Measurements from ENCODE around the gene NHERF1. TPM values are rescaled to one million over a fixed set of nuclear protein-coding genes. Genes with fewer than 3 reads are reported as not detected.

The NHERF1 gene
- total RNA-seq, 2 experiments from 2014 or later: 115 to 170 TPM

DNA sequence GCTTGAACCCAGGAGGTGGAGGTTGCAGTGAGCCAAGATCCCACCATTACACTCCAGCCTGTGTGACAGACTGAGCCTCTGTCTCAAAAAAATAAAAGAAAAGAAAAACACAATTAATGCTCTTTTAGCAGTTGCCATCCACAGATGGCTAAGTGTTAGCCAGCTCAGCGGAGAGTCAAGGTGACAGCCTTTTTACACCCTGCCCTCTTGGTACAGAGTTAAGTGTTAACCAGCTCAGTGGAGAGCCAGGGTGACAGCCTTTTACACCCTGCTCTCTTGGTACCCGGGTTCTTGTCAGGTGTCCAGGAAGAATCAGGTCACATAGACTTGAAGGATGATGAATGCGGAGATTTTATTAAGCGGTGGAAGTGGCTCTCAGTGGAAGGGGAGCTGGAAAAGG is 27.9 kb upstream of the NHERF1 start:
- Mint-ChIP-seq H3K36me3 (ENCODE audit: low read depth) (no peaks in the 10 kb centered on the region), H3K4me3 (no peak overlapping the region)

DNA sequence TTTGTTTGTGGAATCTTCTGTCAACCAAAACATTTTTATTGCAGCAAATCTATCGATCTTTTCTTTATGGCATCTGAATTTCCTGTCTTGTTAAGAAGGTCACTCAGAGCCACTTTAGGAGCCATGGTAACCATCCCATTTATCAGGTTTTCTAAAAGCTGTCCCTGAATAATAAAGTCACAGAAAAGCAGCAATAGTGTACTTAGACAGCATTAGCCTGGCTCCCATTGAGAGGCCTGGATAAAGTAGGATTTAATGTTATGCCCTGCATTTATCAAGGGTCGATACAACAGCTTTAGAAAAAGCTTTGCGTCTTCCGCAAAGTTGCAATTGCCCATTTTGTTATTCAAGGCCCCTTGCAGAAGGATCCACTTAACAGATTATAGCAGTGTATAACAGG is 25.6 kb upstream of the NHERF1 start:
- Mint-ChIP-seq H3K27me3 (no peaks in the 10 kb centered on the region), H3K4me3 (no peak overlapping the region), H3K4me1 (no peaks in the 10 kb centered on the region), H3K36me3 (ENCODE audit: low read depth) (no peaks in the 10 kb centered on the region), H3K9me3 (ENCODE audit: low read depth) (no peaks in the 10 kb centered on the region), H3K27ac (no peak overlapping the region)
- CTCF ChIA-PET: interaction anchor here (0.6 to 0.9 kb wide), 2 partner anchors 65 to 395 kb away, joined by 3 to 5 read pairs; no protein-coding TSS in a partner anchor
- DNase-seq: no peak
- POLR2A ChIA-PET: interaction anchor here (0.6 kb wide), 1 partner anchor 235 kb away, joined by 3 read pairs; no protein-coding TSS in a partner anchor
- intact Hi-C loops (cut with DNase I, micrococcal nuclease): no loop called here
- ATAC-seq: no peak

More for the DNA sequence above, 27.9 kb upstream of the NHERF1 start:
- no peak overlapping the region for H3K27ac Mint-ChIP-seq
- ChIA-PET POLR2A (no interaction called here), CTCF (interaction anchor here (1.2 kb wide), 1 partner anchor 17 kb away, joined by 3 read pairs; the partner anchor contains the start of gene RAB37)
- no peak for DNase-seq
- no peaks in the 10 kb centered on the region for H3K9me3 Mint-ChIP-seq (ENCODE audit: low read depth)
- H3K4me1 Mint-ChIP-seq: no peaks in the 10 kb centered on the region
- H3K27me3 Mint-ChIP-seq: no peaks in the 10 kb centered on the region
- ATAC-seq: no peak
- intact Hi-C loops (cut with DNase I, micrococcal nuclease): no loop called here

DNA sequence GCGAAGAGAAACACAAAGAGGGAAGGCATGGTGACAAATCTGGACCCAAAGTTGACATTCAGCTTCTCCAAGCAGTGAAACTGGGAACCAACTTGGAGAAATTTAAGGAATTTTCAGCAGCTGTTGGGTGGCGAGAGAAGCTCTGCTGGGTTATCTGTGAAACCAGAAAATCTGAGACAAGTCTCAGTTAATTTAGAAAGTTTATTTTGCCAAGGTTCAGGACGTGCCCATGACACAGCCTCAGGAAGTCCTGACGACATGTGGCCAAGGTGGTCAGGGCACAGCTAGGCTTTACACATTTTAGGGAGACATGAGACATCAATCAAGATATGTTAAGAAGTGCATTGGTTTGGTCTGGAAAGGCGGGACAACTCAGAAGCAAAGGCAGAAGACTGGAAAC is 24.5 kb upstream of the NHERF1 start:
- ChIA-PET CTCF (interaction anchor here (0.6 to 1.0 kb wide), 2 partner anchors 14 to 20 kb away, joined by 3 to 5 read pairs; no protein-coding TSS in a partner anchor), POLR2A (no interaction called here)
- intact Hi-C loops (cut with DNase I, micrococcal nuclease): no loop called here

DNA sequence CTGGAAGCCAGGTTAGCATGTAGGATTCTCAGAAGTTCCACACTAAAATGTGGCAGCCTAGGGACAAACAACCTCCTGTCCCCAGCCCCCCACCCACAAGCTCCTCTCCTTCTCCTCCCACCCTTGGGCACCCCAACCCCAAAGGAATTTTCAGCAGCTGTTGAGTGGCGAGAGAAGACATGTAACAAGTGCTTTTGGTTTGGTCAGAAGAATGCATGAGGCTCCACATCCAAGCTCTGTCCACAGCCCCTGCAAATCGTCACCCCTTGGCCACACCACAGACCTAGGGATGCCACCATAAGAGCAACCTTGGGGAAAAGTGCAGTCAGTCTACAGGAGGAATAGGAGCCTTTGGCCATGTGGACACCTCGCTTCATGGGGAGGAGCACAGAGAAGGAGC is 23.3 kb upstream of the NHERF1 start:
- DNase-seq (no peak), ATAC-seq (no peak)
- POLR2A ChIA-PET: no interaction called here
- no peak overlapping the region for H3K4me3 Mint-ChIP-seq
- H3K27ac Mint-ChIP-seq: no peak overlapping the region
- peaks cover 1% of the 10 kb centered on the region for H3K4me1 Mint-ChIP-seq
- H3K9me3 Mint-ChIP-seq (ENCODE audit: low read depth): no peaks in the 10 kb centered on the region
- no peaks in the 10 kb centered on the region for H3K27me3 Mint-ChIP-seq
- intact Hi-C loops (cut with DNase I, micrococcal nuclease): no loop called here
- CTCF ChIA-PET: interaction anchor here (0.6 to 1.2 kb wide), 2 partner anchors 68 to 687 kb away, joined by 3 to 5 read pairs; no protein-coding TSS in a partner anchor
- H3K36me3 Mint-ChIP-seq (ENCODE audit: low read depth): no peaks in the 10 kb centered on the region

More for the DNA sequence above, 24.5 kb upstream of the NHERF1 start:
- H3K4me3 Mint-ChIP-seq: no peak overlapping the region
- DNase-seq (no peak), ATAC-seq (no peak)
- no peaks in the 10 kb centered on the region for H3K9me3 Mint-ChIP-seq (ENCODE audit: low read depth)
- no peaks in the 10 kb centered on the region for H3K36me3 Mint-ChIP-seq (ENCODE audit: low read depth)
- no peaks in the 10 kb centered on the region for H3K4me1 Mint-ChIP-seq
- no peak overlapping the region for H3K27ac Mint-ChIP-seq
- H3K27me3 Mint-ChIP-seq: no peaks in the 10 kb centered on the region

DNA sequence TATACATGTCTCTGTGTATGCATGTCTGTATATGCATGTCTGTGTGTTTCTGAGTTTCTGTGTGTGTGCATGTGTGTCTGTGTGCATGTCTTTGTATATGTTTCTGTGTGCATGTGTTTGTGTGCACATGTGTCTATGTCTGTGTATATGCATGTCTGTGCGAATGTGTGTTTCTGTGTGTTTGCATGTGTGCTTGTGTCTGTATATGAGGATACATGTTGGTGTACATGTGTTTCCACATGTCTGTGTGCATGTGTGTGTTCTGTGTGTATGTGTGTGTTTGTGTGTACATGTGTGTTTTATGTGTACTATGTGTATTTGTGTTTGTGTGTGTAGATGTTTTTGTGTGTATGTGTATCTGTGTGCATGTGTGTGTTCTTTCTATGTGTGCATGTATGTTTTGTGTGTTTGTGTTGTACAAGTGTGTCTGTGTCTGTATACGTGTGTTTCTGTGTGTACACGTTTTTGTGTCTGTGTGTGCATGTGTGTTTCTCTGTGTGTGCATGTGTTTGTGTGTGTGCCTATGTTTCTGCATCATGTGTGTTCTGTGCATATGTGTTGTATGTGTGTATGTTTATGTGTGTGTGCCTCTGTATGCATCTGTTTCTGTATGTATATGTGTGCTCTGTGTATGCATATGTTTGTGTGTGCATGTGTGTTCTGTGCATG is 20.3 kb upstream of the NHERF1 start:
- Mint-ChIP-seq H3K36me3 (ENCODE audit: low read depth) (no peaks in the 10 kb centered on the region), H3K27me3 (no peaks in the 10 kb centered on the region), H3K4me1 (peaks cover 10% of the 10 kb centered on the region), H3K4me3 (no peak overlapping the region), H3K9me3 (ENCODE audit: low read depth) (no peaks in the 10 kb centered on the region), H3K27ac (no peak overlapping the region)
- POLR2A ChIA-PET: no interaction called here
- ATAC-seq (no peak), DNase-seq (no peak)
- CTCF ChIA-PET: no interaction called here
- intact Hi-C loops (cut with DNase I, micrococcal nuclease): no loop called here

DNA sequence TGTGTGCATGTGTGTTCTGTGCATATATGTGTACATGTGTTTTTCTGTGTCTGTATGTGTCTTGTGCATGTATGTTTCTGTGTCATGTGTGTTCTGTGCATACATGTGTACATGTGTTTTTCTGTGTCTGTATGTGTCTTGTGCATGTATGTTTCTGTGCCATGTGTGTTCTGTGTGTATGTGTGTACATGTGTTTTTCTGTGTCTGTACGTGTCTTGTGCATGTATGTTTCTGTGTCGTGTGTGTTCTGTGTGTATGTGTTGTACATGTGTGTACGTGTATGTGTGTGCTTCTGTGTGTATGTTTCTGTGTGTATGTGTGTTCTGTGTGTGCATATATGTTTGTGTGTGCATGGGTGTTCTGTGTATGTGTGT is 19.7 kb upstream of the NHERF1 start:
- intact Hi-C loops (cut with DNase I, micrococcal nuclease): no loop called here
- no peak for ATAC-seq
- Mint-ChIP-seq H3K27me3 (no peaks in the 10 kb centered on the region), H3K27ac (no peak overlapping the region), H3K4me1 (peaks cover 10% of the 10 kb centered on the region), H3K36me3 (ENCODE audit: low read depth) (no peaks in the 10 kb centered on the region), H3K4me3 (no peak overlapping the region), H3K9me3 (ENCODE audit: low read depth) (no peaks in the 10 kb centered on the region)
- DNase-seq: no peak
- CTCF ChIA-PET: no interaction called here
- POLR2A ChIA-PET: no interaction called here

DNA sequence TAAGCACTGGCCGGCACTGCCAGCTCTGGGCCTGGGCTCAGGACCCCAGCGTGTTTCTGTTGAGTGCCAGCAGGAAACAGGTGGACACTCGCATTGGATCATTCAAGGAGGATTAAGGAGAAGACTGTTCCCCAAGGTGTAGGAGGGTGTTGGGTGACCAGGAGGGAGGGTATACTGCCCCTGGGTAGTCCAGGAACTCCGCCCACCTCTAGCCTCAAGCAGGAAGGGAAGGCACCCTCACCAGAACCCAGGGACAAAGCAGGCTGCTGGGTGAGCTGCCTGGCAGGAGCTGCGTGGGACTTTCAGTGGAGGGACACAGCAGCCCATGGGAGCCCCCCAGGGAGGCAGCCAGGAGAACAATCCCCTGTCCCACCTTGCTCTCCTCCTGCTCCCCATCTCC is 19.1 kb upstream of the NHERF1 start:
- intact Hi-C loops (cut with DNase I, micrococcal nuclease): no loop called here
- H3K27ac Mint-ChIP-seq: no peak overlapping the region
- H3K27me3 Mint-ChIP-seq: no peaks in the 10 kb centered on the region
- DNase-seq (no peak), ATAC-seq (no peak)
- no peaks in the 10 kb centered on the region for H3K36me3 Mint-ChIP-seq (ENCODE audit: low read depth)
- POLR2A ChIA-PET: no interaction called here
- H3K4me3 Mint-ChIP-seq: no peak overlapping the region
- H3K4me1 Mint-ChIP-seq: peaks cover 10% of the 10 kb centered on the region
- no peaks in the 10 kb centered on the region for H3K9me3 Mint-ChIP-seq (ENCODE audit: low read depth)
- CTCF ChIA-PET: interaction anchor here (1.0 kb wide), 1 partner anchor 72 kb away, joined by 3 read pairs; no protein-coding TSS in a partner anchor

DNA sequence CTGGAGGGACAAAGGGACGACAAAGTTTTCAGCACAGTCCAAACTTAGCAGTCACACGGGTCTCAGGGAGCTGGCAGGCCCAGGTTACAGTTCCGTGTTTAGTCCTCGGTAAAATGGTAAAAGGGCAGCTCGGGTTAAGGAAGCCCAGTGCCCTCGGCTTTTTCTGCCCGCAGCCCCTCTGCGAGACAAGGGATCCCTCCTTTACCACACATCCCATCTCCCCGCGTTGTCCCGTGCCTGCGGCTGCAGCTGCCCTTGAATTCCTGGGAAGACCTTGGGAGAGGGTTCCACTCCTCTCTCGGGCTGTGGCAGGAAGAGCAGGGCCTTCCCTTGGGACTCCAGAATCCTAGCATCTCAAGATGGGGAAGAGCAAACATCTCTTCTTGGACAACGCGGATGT is 18.6 kb upstream of the NHERF1 start:
- intact Hi-C loops (cut with DNase I, micrococcal nuclease): loop anchor here in 1 of 2 experiments (10.0 kb wide), 1 partner anchor 355 kb away; no protein-coding TSS in a partner anchor
- H3K27ac Mint-ChIP-seq: no peak overlapping the region
- no peaks in the 10 kb centered on the region for H3K9me3 Mint-ChIP-seq (ENCODE audit: low read depth)
- CTCF ChIA-PET: interaction anchor here (1.0 kb wide), 1 partner anchor 72 kb away, joined by 3 read pairs; no protein-coding TSS in a partner anchor
- H3K4me3 Mint-ChIP-seq: no peak overlapping the region
- POLR2A ChIA-PET: no interaction called here
- ATAC-seq (no peak), DNase-seq (no peak)
- H3K4me1 Mint-ChIP-seq: peaks cover 13% of the 10 kb centered on the region
- no peaks in the 10 kb centered on the region for H3K27me3 Mint-ChIP-seq
- H3K36me3 Mint-ChIP-seq (ENCODE audit: low read depth): no peaks in the 10 kb centered on the region

DNA sequence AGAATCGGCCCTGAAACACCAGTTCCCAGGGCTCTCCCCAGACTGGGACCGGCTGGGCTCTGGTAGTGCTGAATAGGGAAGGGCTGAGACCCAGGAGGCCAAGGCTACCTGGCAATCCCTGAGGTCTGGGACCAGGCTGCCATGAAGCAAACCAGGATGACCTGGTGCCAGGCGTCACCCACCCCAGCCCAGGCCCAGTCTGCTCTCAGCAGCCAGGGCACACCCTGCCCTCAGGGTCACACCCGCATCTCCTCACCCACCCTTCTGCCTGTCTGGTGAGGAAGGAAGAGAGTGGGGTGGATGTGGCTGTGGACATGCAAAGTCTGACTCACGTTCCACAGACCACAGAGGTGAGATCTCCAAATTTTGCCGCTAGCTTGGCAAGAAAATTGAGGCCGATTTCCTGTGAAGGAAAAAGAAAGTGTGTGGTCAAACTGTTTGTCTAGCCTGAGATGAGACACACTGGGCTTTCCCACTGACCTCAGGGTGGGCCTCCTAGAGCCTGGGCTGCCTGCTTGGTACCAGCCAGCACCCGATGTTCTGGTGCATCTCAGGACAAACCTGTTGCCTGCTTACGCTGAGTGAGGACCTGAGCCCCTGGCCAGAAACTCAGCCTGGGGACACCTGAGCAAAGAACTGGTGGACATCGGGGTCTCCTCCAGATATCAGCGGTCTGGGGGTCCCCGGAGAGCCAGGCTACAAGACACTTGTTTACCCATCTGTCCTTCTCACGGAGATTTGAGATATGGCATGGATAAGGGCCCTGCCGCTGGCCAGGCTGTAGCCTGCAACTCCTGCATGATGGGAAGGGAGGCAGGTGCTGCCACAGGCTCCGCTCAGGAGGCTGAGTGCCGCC is 17.7 kb upstream of the NHERF1 start:
- DNase-seq (peak; percentile 53), ATAC-seq (peak; percentile 71)
- intact Hi-C loops (cut with DNase I, micrococcal nuclease): loop anchor here in 1 of 2 experiments (10.0 kb wide), 1 partner anchor 356 kb away; no protein-coding TSS in a partner anchor
- H3K36me3 Mint-ChIP-seq (ENCODE audit: low read depth): no peaks in the 10 kb centered on the region
- ChIA-PET CTCF (no interaction called here), POLR2A (no interaction called here)
- no peaks in the 10 kb centered on the region for H3K9me3 Mint-ChIP-seq (ENCODE audit: low read depth)
- peaks cover 13% of the 10 kb centered on the region for H3K4me1 Mint-ChIP-seq
- no peaks in the 10 kb centered on the region for H3K27me3 Mint-ChIP-seq
- no peak overlapping the region for H3K4me3 Mint-ChIP-seq
- no peak overlapping the region for H3K27ac Mint-ChIP-seq

DNA sequence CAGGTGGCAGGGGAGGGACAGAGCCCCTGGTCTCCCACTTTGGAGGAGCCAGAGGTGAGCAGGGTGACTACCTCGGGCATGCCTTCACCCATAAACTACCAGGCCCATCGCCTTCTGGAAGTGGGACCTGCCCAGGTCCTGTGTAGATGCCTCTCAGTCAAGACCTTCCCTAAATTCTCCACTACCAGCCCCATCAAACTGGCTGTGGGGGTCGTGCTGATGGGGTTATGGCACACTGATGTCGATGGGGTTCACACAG is 17.2 kb upstream of the NHERF1 start:
- Mint-ChIP-seq H3K4me3 (no peak overlapping the region), H3K4me1 (peaks cover 15% of the 10 kb centered on the region), H3K27me3 (no peaks in the 10 kb centered on the region), H3K9me3 (ENCODE audit: low read depth) (no peaks in the 10 kb centered on the region), H3K36me3 (ENCODE audit: low read depth) (no peaks in the 10 kb centered on the region), H3K27ac (no peak overlapping the region)
- POLR2A ChIA-PET: no interaction called here
- intact Hi-C loops (cut with DNase I, micrococcal nuclease): loop anchor here in 1 of 2 experiments (10.0 kb wide), 1 partner anchor 356 kb away; no protein-coding TSS in a partner anchor
- DNase-seq (no peak), ATAC-seq (no peak)
- CTCF ChIA-PET: no interaction called here

DNA sequence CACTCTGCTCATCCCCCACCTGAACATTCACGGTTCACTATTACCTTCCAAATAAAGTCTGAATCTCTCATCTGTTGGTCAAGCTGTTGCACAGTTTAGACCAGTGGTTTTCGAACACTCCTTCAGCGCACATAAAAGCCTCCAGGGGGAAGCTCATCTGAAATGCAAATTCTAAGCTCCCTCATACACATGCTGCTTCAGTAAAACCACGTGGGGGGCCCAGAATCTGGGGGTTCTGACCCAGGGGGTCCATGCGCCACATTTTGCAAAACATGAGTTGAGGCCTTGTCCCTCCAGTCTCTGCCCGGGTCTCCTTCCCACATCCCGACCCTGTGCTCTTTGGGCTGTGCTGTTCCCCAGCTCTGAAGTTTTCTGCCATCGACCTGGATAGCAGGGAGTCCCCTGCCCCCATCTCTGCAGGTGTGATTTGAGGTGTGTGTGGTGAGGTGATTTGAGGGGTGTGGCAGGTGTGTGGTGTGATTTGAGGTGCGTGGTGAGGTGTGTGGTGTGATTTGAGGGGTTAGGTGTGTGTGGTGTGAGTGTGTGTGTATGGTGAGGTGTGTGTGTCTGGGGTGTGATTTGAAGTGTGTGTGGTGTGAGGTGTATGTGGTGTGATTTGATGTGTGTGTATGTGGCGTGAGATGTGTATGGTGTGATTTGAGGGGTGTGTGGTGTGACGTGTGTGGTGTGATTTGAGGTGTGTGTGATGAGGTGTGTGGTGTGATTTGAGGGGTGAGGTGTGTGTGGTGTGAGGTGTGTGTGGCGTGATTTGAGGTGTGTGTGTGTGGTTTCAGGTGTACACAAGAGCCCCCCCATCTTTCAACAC is 16.2 kb upstream of the NHERF1 start:
- H3K36me3 Mint-ChIP-seq (ENCODE audit: low read depth): no peaks in the 10 kb centered on the region
- intact Hi-C loops (cut with DNase I, micrococcal nuclease): loop anchor here in 1 of 2 experiments (10.0 kb wide), 1 partner anchor 357 kb away; no protein-coding TSS in a partner anchor
- H3K4me3 Mint-ChIP-seq: no peak overlapping the region
- POLR2A ChIA-PET: no interaction called here
- H3K4me1 Mint-ChIP-seq: peaks cover 18% of the 10 kb centered on the region
- no peak overlapping the region for H3K27ac Mint-ChIP-seq
- CTCF ChIA-PET: interaction anchor here (0.5 kb wide), 1 partner anchor 178 kb away, joined by 4 read pairs; no protein-coding TSS in a partner anchor
- ATAC-seq (no peak), DNase-seq (no peak)
- no peaks in the 10 kb centered on the region for H3K27me3 Mint-ChIP-seq
- H3K9me3 Mint-ChIP-seq (ENCODE audit: low read depth): no peaks in the 10 kb centered on the region
